Fibroblast of pulmonary artery (primary cell): Measurements from ENCODE around the gene UBL4A.

Experiments used
- DNase-seq: peaks from one replicate; pipeline ENCODE4 v3.0.0-alpha.2; 2010; ENCODE audit warnings: low read depth
- H3K4me3 ChIP-seq: replicated peaks from 2 replicates; pipeline ENCODE4 v1.5.1; 2011; ENCODE audit warnings: low read depth, mild to moderate bottlenecking, control low read depth, low read length, moderate library complexity
- CTCF ChIP-seq: IDR thresholded peaks from 2 replicates; pipeline ENCODE4 v1.5.1; 2011; ENCODE audit warnings: mild to moderate bottlenecking, control low read depth, low read length, inconsistent platforms; ENCODE audit errors: missing control alignments

The UBL4A gene

GRCh38 chrX:154452823-154453222 is 33.6 kb downstream of the UBL4A start:
- H3K4me3 ChIP-seq = no peak overlapping the region
- no peak for DNase-seq
- no peak for TF ChIP-seq CTCF

GRCh38 chrX:154450312-154450711 is 36.1 kb downstream of the UBL4A start:
- DNase-seq = no peak
- TF ChIP-seq CTCF = no peak

GRCh38 chrX:154449618-154450017 is 36.8 kb downstream of the UBL4A start:
- no peak for DNase-seq
- TF ChIP-seq CTCF = no peak
- no peak overlapping the region for H3K4me3 ChIP-seq

More at GRCh38 chrX:154450312-154450711, 36.1 kb downstream of the UBL4A start:
- no peak overlapping the region for H3K4me3 ChIP-seq

- TF ChIP-seq CTCF = no peak
- H3K4me3 ChIP-seq = no peak overlapping the region
- DNase-seq = no peak
These were observed 37.9 kb downstream of the UBL4A start for GRCh38 chrX:154448484-154448883.

GRCh38 chrX:154446430-154446829 is 40.0 kb downstream of the UBL4A start:
- H3K4me3 ChIP-seq = no peak overlapping the region
- DNase-seq = no peak
- no peak for TF ChIP-seq CTCF

- H3K4me3 ChIP-seq = no peak overlapping the region
- no peak for DNase-seq
- TF ChIP-seq CTCF = no peak
These were observed 40.6 kb downstream of the UBL4A start for GRCh38 chrX:154445776-154446175.

- peak overlapping the region; percentile 63 for H3K4me3 ChIP-seq
- no peak for DNase-seq
- TF ChIP-seq CTCF = no peak
These were observed 41.6 kb downstream of the UBL4A start for GRCh38 chrX:154444755-154445246.
